ENCODE measurements around the gene PKD1L1. TPM values are rescaled to one million over a fixed set of nuclear protein-coding genes. Genes with fewer than 3 reads are reported as not detected.
A peak's percentile ranks its signal among the peaks of the same experiment; 100 is the strongest.

PKD1L1 gene
- total RNA-seq, 4 donors from 2014 or later = 0.12 to 1.3 (median 0.45) TPM

DNA sequence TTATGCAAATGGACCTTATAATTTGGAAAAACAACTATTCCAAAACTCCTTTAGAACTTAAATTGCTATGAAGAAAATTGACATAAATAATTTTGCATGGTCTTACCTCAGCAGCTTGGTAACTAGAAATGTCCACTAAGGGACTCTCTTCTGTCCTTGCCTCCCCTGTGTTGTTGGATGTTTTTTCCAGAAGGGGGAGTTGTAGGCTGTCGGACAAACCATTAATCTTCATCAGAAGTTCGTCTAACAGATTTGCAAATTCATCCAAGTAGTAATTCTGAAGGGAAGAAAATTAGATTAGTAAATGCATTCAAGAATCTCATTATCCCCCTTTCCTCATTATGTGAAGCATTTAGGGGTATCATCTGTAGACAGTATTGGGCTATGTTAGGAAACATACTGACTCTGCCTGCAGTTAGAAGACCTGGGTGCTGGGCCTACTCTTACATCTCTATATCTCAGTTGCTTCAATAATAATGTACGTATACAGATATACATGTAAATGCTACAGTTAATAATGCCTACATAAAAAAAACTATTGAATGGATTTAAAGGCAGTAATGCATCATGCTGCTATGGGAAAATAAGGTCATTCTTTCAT is 155.6 kb downstream of the PKD1L1 start:
- TF ChIP-seq POLR2AphosphoS5 (IDR thresholded peaks at IDR 0.05) (no peak), POLR2A (IDR thresholded peaks at IDR 0.05) (no peak), EP300 (IDR thresholded peaks at IDR 0.05) (no peak)
- TF ChIP-seq, protein P1, sequence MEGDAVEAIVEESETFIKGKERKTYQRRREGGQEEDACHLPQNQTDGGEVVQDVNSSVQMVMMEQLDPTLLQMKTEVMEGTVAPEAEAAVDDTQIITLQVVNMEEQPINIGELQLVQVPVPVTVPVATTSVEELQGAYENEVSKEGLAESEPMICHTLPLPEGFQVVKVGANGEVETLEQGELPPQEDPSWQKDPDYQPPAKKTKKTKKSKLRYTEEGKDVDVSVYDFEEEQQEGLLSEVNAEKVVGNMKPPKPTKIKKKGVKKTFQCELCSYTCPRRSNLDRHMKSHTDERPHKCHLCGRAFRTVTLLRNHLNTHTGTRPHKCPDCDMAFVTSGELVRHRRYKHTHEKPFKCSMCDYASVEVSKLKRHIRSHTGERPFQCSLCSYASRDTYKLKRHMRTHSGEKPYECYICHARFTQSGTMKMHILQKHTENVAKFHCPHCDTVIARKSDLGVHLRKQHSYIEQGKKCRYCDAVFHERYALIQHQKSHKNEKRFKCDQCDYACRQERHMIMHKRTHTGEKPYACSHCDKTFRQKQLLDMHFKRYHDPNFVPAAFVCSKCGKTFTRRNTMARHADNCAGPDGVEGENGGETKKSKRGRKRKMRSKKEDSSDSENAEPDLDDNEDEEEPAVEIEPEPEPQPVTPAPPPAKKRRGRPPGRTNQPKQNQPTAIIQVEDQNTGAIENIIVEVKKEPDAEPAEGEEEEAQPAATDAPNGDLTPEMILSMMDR (IDR thresholded peaks at IDR 0.05) = peak in 1 of 4 experiments; percentile 13
- Histone ChIP-seq H3K4me1 (peaks cover 0 to 2% (median 0%) of the 10 kb centered on the region in 3 donors), H3K9me3 (no peaks in the 10 kb centered on the region), H3K36me3 (no peaks in the 10 kb centered on the region), H3K27me3 (no peaks in the 10 kb centered on the region), H3K27ac (no peak overlapping the region), H3K4me3 (no peak overlapping the region)
- 77 to 85% methylated on average over 3 of the region's 3 CpGs for WGBS, 2 donors (ENCODE audit: low coverage in 1 of 2)
- no peak for ATAC-seq

DNA sequence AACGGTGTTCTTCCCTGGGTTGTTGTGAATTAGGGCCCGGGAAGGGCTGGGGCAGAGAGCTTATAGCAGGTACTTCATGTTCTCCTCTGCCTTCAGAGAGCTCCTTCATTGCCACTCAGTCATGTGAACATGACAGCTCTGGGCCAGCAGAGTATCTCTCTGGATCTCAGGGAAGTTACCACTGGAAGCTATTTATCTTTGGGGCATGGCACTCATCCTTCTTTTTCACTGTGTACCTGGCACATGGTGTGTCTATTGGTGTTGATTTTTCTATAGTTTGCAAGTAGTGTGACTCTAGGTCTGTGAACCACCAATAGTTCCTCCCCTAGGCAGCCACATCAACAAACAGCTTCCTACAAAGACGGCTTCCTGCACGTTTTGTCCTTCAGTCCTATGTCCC is 156.6 kb downstream of the PKD1L1 start:
- no peaks in the 10 kb centered on the region for H3K9me3 ChIP-seq
- WGBS, 2 donors (ENCODE audit: low coverage in 1 of 2) = 88 to 94% methylated on average over 3 to 4 of the region's 4 CpGs
- no peaks in the 10 kb centered on the region for H3K36me3 ChIP-seq
- no peak for ATAC-seq
- no peak overlapping the region for H3K27ac ChIP-seq
- TF ChIP-seq POLR2A (IDR thresholded peaks at IDR 0.05) = no peak
- TF ChIP-seq POLR2AphosphoS5 (IDR thresholded peaks at IDR 0.05) = no peak
- TF ChIP-seq, protein P1 (IDR thresholded peaks at IDR 0.05) = no peak
- TF ChIP-seq EP300 (IDR thresholded peaks at IDR 0.05) = no peak
- H3K4me3 ChIP-seq = no peak overlapping the region
- no peaks in the 10 kb centered on the region for H3K27me3 ChIP-seq
- peaks cover 0 to 11% (median under 1%) of the 10 kb centered on the region in 3 donors for H3K4me1 ChIP-seq

DNA sequence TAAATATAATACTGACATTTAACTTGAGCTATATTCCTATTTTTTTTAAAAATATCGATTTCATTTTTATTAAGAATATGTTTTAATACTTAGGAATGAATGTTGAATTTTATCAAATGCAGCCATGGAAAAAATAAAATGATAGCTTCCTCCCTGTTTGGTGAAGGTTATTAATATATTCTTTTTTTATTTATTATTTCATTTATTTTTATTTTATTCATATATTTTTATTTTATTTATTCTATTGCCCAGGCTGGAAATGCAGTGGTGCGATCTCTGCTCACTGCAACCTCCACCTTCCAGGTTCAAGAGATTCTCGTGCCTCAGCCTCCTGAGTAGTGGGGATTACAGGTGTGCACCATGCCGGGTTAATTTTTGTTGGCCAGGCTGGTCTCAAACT is 160.2 kb downstream of the PKD1L1 start:
- Histone ChIP-seq H3K9me3 (no peaks in the 10 kb centered on the region), H3K27me3 (no peaks in the 10 kb centered on the region), H3K4me3 (no peak overlapping the region), H3K36me3 (no peaks in the 10 kb centered on the region), H3K4me1 (peaks cover 6 to 45% (median 16%) of the 10 kb centered on the region in 3 donors), H3K27ac (no peak overlapping the region)
- no peak for TF ChIP-seq EP300 (IDR thresholded peaks at IDR 0.05)
- TF ChIP-seq POLR2AphosphoS5 (IDR thresholded peaks at IDR 0.05) = no peak
- TF ChIP-seq POLR2A (IDR thresholded peaks at IDR 0.05) = no peak
- TF ChIP-seq, protein P1 (IDR thresholded peaks at IDR 0.05) = no peak
- WGBS, 2 donors (ENCODE audit: low coverage in 1 of 2) = 92 to 94% methylated on average over 3 to 4 of the region's 4 CpGs
- no peak for ATAC-seq

- H3K36me3 ChIP-seq = no peaks in the 10 kb centered on the region
- peak overlapping the region in 3 of 4 donors; percentile 18 to 86 (median 85) for H3K27ac ChIP-seq
- TF ChIP-seq EP300 (IDR thresholded peaks at IDR 0.05) (no peak), POLR2A (IDR thresholded peaks at IDR 0.05) (no peak)
- TF ChIP-seq, protein P1 (IDR thresholded peaks at IDR 0.05) = no peak
- ATAC-seq = no peak
- H3K9me3 ChIP-seq = no peaks in the 10 kb centered on the region
- no peak overlapping the region for H3K4me3 ChIP-seq
- H3K4me1 ChIP-seq = peaks cover 6 to 51% (median 16%) of the 10 kb centered on the region in 3 donors
- no peaks in the 10 kb centered on the region for H3K27me3 ChIP-seq
- 74 to 77% methylated on average over 8 to 9 of the region's 9 CpGs for WGBS, 2 donors (ENCODE audit: low coverage in 1 of 2)
Observed at GRCh38 chr7:47787249-47788069, 160.8 kb downstream of the PKD1L1 start.

Data from gastroesophageal sphincter (tissue), 4 donors.